HG03039 (cell line): Measurements from ENCODE around the gene MPG.
A peak's percentile ranks its signal among the peaks of the same experiment; 100 is the strongest.

Experiments used
- ATAC-seq: cut with Tn5 transposase; IDR thresholded peaks from one replicate; pipeline ENCODE4 v1.9.1; 2021; ENCODE audit warnings: mild to moderate bottlenecking, moderate library complexity; ENCODE audit not compliant: unreplicated experiment

MPG gene

DNA sequence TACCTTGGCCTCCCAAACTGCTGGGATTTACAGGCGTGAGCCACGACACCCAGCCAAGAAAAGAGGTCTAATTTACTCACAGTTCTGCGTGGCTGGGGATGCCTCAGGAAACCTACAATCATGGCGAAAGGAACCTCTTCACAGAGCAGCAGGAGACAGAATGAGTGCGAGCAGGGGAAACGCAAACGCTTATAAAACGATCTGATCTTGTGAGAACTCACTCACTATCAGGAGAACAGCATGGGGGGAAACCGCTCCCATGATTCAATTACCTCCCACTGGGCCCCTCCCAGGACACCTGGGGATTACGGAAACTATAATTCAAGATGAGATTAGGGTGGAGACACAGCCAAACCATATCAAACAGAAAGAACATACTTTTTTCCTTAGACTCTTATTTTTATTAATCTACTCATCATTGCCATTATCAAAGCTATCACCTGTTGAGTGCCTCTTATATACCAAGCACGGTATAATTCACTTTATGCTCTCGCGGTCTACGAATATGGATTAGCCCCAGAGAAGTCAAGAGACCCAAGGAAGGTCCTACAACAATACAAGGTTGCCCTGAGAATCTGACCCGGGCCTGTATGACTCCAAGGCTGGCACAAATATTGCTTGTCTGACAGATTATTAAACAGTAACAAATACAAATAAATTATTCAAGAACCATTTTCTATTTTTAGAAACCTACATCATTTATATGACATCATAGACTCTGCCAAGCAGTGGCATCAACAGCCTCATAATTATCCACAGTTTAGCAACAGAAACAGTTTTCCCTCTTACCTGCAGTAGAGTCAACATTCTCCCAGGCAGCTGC, 27.0 kb upstream of the MPG start:
- ATAC-seq = no peak

DNA sequence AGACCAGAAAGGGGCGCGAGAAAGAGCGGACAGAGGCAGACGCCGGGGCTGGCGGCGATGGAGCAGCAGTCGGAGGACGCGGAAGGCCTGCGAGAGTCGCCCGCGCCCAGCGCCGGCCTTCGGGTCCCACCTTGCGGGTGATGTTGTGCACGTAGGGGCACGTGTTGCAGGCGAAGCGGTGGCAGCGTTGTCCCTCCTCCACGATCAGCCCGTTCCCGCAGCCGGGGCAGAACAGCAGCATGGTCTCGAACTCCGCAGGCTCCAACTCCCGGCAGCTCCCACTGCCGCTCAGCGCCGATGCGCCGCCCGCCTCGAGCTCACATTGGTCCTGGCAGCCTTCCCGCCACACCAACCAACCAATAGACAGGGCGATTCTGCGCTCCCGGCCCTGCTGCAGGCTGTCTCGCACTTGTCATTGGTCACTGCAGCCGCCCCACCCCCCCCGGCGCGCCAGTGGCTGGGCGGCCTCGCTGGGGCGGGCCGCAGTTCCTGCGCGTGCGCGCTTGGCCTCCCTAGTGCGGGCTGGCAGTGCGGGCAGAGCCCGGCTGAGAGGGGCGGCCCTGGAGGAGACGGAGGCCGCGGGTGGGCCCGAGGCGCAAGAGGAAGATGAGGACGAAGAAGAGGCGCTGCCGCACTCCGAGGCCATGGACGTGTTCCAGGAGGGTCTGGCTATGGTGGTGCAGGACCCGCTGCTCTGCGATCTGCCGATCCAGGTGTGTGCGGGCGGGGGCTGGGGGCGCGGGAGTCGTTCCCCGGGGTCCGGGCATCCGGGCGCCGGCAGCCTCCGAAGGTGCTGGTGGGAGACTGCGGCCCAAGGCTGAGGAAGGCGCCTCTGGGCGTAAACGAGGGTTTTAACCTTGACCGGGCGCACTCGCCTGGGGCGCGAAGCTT, 24.4 kb upstream of the MPG start, which contains the start of the genes POLR3K and SNRNP25:
POLR3K (minus strand) TSS at position 263 of the 891 bp plus-strand sequence; CDS start at position 241, 22 bp downstream.
SNRNP25 (plus strand) TSS at position 483 of the 891 bp plus-strand sequence; CDS start at position 672, 189 bp downstream.
- peak; percentile 91 for ATAC-seq

DNA sequence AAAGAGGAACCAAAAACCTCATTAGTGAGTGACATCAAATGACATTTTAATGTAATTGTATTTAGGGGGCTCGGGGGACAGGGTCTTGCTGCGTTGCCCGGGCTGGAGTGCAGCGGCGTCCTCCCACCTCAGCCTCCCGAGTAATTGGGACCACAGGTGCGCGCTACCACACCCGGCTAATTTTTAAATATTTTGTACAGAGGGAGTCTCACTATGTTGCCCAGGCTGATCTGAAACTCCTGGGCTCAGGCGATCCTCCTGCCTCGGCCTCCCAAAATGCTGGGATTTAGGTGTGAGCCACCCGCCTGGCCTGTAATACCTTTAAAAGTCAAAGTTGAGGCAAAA, 23.8 kb upstream of the MPG start:
- no peak for ATAC-seq

DNA sequence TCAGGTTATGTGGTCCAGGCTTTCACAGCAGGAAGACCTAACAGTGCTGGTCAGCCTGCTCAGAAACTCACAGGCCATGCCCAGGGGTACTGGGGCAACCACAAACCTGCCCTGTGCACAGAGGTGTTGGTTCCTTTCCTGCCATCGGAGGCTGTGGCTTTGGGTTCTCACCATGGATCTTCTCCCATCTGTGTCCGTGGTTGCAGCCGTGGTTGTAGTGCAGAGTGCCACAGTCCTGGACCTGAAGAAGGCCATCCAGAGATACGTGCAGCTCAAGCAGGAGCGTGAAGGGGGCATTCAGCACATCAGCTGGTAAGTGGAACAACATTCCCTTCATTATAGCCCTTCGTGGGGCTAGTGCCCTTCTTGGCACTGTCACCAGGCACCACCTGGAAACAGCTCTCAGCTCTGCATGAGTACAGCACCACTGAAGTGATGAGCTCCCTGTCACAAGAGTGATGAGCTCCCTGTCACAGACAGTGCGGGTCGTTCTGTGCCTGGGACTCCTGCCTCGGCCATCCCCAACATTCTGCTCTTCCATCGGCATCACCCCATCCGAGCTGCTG, 22.4 kb upstream of the MPG start:
- no peak for ATAC-seq

- no peak for ATAC-seq
Observed at GRCh38 chr16:56231-56927, 21.6 kb upstream of the MPG start.

DNA sequence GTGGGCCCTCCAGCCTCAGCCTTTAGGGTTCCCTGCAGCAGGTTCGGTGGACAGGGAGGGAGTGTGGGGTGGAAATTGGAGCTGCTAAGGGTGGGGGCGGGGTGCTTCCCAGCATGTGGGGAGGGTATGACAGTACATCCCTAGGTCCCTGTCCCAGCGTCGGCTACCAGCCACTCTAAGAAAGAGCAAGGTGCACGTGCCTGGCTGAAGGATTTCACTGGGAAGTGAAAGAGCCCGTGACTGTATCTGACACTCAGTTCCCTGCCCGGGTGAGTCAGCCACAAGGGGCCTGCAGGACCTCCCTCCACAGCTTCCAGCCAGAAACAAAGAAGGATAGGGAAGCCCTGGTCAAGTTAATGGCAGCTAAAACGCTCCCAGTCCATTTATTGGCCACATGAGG, 20.3 kb upstream of the MPG start:
- ATAC-seq = no peak

- no peak for ATAC-seq
Observed at GRCh38 chr16:58491-59439, 19.3 kb upstream of the MPG start.

- no peak for ATAC-seq
Observed at GRCh38 chr16:59440-60059, 18.5 kb upstream of the MPG start.

DNA sequence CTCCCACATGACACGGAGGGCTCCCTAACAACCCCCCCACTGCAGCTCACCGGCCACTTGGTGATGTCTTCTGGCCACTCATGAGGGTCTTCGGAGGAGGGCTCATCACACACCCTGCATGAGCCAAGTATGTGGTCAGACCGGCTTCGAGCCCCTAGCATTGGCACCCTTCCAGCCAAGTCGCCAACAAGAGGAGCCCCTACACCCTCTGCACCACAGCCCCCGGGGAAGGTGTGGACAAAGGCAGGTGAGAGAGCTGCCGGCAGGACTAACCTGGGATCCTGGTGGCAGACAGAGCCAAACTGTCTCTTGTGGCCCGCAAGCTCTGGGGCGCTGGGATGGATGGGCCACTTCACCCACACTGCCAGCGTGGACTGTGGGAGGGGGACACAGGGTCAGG, 17.9 kb upstream of the MPG start:
- no peak for ATAC-seq

DNA sequence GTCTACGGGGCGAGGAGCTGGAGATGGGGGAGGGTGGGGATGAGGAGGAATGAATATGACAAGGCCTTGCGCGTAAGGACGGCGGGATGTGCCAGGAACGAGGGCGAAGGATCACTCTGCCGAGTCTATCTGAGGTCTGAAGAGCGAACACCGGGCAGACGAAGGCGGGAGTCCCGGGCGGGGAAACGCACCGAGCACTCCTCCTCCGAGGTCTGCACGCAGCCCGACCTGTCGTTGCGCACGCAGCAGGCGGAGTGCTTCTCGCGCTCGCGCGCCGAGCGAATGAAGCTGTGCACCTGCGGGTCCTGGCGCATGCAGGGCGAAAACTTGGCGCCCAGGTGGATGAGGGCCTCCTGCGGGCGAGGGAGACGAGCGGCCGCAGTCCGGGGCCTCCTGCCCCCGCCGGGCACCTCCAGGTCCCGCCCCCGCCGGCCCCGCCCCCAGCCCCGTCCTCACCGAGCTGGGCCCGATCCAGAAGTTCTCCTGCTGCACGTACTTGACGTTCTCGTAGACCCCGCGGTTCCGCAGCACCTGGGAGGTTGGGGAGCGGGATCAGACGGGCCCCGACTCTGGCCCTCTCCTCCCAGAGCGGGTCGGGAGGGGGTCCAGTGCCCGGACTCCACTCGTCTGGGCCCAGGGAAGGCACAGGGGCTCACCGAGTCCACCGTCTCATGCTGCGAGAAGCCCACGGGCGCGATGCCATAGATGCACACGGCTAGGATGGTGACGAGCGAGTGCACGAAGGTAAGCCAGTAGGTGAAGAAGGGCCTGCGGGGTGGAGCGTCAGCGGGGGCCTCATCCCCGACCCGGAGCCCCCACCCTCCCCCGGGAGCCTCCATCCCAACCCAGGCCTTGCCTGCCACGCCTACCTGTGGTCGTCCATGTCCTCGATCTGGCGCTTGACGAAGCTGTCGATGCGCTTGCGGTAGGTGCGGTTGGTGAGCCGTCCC, 16.8 kb upstream of the MPG start:
- ATAC-seq = no peak

DNA sequence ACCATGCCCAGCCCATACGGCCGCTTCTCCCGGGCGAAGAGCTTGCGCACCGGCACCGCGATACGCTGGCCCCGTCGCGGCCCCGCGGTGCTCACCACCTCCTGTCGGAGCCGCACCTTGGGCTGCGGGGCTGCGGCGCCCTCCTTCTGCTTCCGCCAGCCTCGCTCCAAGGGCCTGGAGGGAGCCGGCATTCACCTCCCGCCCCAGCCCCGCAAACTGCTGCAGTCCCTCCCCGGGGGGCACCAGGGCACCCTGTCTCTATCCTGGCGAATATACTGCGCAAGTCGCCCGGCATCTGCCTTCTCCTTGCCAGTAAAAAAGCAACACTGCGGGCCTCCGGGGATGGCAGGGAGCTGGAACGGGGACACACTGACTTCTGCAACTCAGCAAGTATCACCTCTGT, 16.1 kb upstream of the MPG start:
- no peak for ATAC-seq

GRCh38 chr16:62283-62967, 15.6 kb upstream of the MPG start:
- no peak for ATAC-seq

- no peak for ATAC-seq
Observed at GRCh38 chr16:62968-63391, 15.0 kb upstream of the MPG start.

- ATAC-seq = no peak
Observed at GRCh38 chr16:63466-63865, 14.6 kb upstream of the MPG start.

DNA sequence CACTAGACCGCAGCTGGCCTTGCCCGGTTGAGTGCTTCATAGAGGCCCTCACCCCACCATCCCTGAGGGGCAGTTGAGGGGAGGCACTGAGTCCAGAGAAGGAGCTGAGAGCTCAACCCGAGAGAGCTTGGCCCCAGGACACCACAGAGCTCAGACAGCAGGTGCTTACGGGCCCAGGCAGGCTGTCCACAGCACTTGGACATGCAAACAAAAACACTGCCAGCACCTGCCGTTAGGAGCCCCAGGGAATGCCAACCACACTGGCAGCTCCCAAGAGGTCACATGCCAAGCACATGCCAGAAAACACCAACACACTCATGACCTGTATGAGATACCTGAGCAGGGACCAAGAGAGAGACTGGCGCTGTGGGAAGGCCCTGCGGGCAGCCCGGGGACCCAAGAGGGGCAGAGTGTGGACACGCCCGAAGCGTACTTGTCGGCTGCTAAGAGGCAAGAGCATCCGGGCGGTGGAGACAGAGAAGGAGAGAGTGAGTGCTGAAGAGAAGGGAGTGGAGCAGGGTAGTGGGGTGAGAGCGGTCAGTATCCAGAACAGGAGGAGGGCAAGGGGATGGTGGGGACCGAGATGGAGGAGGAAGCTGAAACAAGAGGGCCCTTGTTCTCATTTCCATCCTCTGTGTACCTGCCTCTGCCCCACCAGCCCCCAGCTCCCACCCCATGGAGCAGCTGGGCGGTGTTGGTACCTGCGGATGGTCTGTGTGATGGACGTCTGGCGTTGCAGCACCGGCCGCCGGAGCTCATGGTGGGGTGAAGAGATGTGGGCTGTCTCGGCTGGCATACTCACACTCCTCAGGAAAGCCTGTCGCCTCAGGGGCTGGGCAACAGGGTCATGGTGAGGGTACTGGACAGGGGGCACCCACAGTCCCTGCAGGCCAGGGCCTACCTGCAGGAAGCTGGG, 13.8 kb upstream of the MPG start:
- no peak for ATAC-seq

DNA sequence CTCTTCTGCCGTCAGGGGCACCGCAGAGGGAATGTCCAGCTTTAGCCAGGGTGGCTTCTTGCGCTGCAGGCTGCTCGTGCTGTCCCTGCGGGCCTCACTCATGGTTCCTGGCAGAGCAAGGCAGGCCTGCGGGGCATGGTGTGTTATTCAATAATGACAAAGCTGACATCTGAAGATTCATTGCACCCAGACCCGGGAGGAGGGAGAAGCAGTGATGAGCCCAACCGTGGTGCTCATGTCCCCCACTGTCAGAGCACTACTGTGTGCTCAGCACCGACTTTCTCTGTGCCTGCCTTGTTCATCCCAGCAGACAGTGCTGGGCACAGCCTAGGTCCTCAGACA, 13.1 kb upstream of the MPG start:
- ATAC-seq = no peak

GRCh38 chr16:65745-66144, 12.3 kb upstream of the MPG start:
- ATAC-seq = no peak
